Measurements from ENCODE around the gene TTR. TPM values are rescaled to one million over a fixed set of nuclear protein-coding genes. Genes with fewer than 3 reads are reported as not detected.

Gene TTR
- total and polyA plus RNA-seq, 9 of the 15 experiments (the other 6 are each of a cell fraction or from before 2014, with no cell fraction given): 0.17 to 0.53 TPM; not detected in 7

DNA sequence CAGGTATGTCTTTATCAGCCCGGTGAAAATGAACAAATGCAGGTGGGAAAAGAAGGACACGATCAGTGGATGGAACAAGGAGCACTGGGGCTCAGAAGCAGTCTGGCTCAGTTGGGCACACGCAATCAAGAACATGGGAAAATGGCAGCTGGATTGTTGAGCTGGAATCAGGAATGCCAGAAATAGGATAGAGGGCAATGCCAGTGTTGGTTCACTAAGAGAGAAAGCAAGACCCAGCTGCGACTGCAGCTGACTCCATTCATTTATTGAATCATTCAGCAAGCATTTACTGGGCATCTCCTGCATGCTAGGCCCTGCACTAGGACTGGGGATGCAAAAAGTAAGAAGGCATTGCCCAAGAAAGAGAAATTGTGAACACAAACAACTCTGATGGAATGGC lies 13.6 kb upstream of the TTR start:
- BruUV-seq (replicated peaks): no TSS peak
- Histone ChIP-seq H3K27ac (ENCODE audit: extremely low read depth, low read depth, low read length) (no peak overlapping the region), H3K4me2 (ENCODE audit: insufficient read depth, low read length) (no peak overlapping the region), H3K9ac (ENCODE audit: insufficient read depth in 1 of 2, low read depth in 2 of 2, low read length in 2 of 2) (no peak overlapping the region), H3K36me3 (ENCODE audit: control insufficient read depth, insufficient read depth, low read length) (no peaks in the 10 kb centered on the region), H3K4me1 (replicated peaks in 1 of 2; ENCODE audit: control insufficient read depth in 2 of 2, insufficient read depth in 2 of 2, low read length in 2 of 2) (no peaks in the 10 kb centered on the region), H4K20me1 (replicated peaks; ENCODE audit: control insufficient read depth, insufficient read depth, low read length) (no peaks in the 10 kb centered on the region), H3K9me1 (ENCODE audit: control insufficient read depth, insufficient read depth, low read length) (no peaks in the 10 kb centered on the region), H3K4me3 (no peak overlapping the region), H3K27me3 (ENCODE audit: control insufficient read depth in 2 of 2, insufficient read depth in 2 of 2, low read length in 2 of 2) (peaks cover 5 to 8% of the 10 kb centered on the region in 2 experiments; a peak in 3 of 5 replicates), H2AFZ (ENCODE audit: low read depth, low read length) (no peak overlapping the region), H3K79me2 (ENCODE audit: control insufficient read depth, insufficient read depth, low read length) (no peaks in the 10 kb centered on the region), H3K9me3 (replicated peaks; ENCODE audit: control insufficient read depth, insufficient read depth, low read depth, low read length) (no peaks in the 10 kb centered on the region)
- ChIA-PET CTCF (ENCODE audit: low intra/inter-chr PET ratio) (no interaction called here), POLR2A (no interaction called here)
- ATAC-seq (no peak), FAIRE-seq (no peak), DNase-seq (ENCODE audit: extremely low read depth in 1 of 4, low spot score in 3 of 4) (no peak)
- intact Hi-C loops (cut with micrococcal nuclease) (no loop called here), in situ Hi-C loops (cut with MboI) (no loop called here)
- 2% methylated on average over 4 of the region's 4 CpGs for WGBS (ENCODE audit: insufficient coverage, low coverage, missing lambda C conversion rate)
- no peak for TF ChIP-seq GTF2A2 (tag; IDR thresholded peaks at IDR 0.05)
- TF ChIP-seq, protein P1, sequence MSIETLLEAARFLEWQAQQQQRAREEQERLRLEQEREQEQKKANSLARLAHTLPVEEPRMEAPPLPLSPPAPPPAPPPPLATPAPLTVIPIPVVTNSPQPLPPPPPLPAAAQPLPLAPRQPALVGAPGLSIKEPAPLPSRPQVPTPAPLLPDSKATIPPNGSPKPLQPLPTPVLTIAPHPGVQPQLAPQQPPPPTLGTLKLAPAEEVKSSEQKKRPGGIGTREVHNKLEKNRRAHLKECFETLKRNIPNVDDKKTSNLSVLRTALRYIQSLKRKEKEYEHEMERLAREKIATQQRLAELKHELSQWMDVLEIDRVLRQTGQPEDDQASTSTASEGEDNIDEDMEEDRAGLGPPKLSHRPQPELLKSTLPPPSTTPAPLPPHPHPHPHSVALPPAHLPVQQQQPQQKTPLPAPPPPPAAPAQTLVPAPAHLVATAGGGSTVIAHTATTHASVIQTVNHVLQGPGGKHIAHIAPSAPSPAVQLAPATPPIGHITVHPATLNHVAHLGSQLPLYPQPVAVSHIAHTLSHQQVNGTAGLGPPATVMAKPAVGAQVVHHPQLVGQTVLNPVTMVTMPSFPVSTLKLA (conservative IDR thresholded peaks at IDR 0.05): no peak
- TF ChIP-seq, protein P2, sequence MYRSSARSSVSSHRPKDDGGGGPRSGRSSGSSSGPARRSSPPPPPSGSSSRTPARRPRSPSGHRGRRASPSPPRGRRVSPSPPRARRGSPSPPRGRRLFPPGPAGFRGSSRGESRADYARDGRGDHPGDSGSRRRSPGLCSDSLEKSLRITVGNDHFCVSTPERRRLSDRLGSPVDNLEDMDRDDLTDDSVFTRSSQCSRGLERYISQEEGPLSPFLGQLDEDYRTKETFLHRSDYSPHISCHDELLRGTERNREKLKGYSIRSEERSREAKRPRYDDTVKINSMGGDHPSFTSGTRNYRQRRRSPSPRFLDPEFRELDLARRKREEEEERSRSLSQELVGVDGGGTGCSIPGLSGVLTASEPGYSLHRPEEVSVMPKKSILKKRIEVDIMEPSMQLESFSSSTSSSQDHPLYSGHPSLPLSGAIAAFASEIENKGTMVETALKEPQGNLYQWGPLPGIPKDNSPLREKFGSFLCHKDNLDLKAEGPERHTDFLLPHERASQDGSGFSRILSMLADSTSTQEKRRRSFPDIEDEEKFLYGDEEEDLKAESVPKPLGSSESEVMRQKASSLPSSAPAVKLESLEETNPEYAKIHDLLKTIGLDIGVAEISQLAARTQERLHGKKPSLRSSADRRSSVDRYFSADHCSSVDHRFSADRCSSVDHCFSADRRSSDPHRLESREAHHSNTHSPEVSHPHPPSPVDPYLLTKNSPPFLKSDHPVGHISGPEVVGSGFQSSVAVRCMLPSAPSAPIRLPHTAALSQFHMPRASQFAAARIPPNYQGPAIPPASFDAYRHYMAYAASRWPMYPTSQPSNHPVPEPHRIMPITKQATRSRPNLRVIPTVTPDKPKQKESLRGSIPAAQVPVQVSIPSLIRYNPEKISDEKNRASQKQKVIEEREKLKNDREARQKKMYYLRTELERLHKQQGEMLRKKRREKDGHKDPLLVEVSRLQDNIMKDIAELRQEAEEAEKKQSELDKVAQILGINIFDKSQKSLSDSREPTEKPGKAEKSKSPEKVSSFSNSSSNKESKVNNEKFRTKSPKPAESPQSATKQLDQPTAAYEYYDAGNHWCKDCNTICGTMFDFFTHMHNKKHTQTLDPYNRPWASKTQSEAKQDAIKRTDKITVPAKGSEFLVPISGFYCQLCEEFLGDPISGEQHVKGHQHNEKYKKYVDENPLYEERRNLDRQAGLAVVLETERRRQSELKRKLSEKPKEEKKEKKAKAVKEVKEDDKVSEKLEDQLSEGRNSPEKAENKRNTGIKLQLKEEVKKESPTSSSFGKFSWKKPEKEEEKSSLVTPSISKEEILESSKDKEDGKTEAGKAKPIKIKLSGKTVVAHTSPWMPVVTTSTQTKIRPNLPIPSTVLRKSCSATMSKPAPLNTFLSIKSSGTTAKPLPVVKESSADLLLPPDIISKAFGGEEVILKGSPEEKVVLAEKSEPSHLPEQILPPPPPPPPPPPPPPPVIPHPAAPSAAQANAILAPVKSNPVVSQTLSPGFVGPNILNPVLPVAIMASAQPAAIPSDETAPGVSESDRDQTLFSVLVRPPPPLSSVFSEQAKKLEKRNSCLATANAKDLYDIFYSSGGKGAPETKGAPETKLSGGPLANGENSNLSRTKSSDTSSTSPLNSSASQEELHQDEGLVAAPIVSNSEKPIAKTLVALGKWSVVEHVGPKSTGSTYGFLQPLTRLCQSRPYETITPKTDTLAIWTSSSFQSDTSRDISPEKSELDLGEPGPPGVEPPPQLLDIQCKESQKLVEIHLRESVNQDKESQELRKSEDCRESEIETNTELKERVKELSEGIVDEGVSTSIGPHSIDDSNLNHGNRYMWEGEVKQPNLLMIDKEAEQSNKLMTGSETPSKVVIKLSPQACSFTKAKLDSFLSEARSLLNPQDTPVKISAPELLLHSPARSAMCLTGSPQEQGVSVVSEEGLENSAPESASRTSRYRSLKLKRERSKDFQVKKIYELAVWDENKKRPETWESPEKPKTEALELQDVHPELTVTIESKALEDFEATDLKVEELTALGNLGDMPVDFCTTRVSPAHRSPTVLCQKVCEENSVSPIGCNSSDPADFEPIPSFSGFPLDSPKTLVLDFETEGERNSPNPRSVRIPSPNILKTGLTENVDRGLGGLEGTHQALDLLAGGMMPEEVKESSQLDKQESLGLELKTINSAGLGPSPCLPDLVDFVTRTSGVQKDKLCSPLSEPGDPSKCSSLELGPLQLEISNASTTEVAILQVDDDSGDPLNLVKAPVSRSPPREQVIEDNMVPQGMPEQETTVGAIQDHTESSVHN (IDR thresholded peaks at IDR 0.05; ENCODE audit: borderline replicate concordance in 1 of 2, low read depth in 1 of 2): no peak
- TF ChIP-seq, protein P3, sequence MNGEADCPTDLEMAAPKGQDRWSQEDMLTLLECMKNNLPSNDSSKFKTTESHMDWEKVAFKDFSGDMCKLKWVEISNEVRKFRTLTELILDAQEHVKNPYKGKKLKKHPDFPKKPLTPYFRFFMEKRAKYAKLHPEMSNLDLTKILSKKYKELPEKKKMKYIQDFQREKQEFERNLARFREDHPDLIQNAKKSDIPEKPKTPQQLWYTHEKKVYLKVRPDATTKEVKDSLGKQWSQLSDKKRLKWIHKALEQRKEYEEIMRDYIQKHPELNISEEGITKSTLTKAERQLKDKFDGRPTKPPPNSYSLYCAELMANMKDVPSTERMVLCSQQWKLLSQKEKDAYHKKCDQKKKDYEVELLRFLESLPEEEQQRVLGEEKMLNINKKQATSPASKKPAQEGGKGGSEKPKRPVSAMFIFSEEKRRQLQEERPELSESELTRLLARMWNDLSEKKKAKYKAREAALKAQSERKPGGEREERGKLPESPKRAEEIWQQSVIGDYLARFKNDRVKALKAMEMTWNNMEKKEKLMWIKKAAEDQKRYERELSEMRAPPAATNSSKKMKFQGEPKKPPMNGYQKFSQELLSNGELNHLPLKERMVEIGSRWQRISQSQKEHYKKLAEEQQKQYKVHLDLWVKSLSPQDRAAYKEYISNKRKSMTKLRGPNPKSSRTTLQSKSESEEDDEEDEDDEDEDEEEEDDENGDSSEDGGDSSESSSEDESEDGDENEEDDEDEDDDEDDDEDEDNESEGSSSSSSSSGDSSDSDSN (IDR thresholded peaks at IDR 0.05; ENCODE audit: borderline replicate concordance in 1 of 2, low read depth in 2 of 2, low read length in 2 of 2): no peak
- TF ChIP-seq BRCA1 (IDR thresholded peaks at IDR 0.05): no peak
- TF ChIP-seq BRCA1 (CRISPR knock-in tag; IDR thresholded peaks at IDR 0.05): no peak
- TF ChIP-seq IFI16 (CRISPR knock-in tag; IDR thresholded peaks at IDR 0.05): no peak
- TF ChIP-seq ESRRA (IDR thresholded peaks at IDR 0.05; ENCODE audit: borderline replicate concordance, low read depth): no peak
